Colonic mucosa (tissue), 4 donors: ENCODE measurements around the gene RND3. TPM values are rescaled to one million over a fixed set of nuclear protein-coding genes. Genes with fewer than 3 reads are reported as not detected.

Source experiments
- DNase-seq: peaks from one replicate; pipeline ENCODE4 v3.0.0-alpha.2; 2020
- H3K27ac ChIP-seq: fragments of 200-600 bp; one replicate; pipeline ENCODE4 v1.8.0; 2021
- H3K27me3 ChIP-seq: fragments of 200-600 bp; one replicate; pipeline ENCODE4 v1.8.0; 2021
- H3K36me3 ChIP-seq: fragments of 200-600 bp; one replicate; pipeline ENCODE4 v1.8.0; 2021
- H3K4me1 ChIP-seq: fragments of 200-600 bp; one replicate; pipeline ENCODE4 v1.8.0; 2021; ENCODE audit warnings: mild to moderate bottlenecking
- H3K4me3 ChIP-seq: fragments of 200-600 bp; one replicate; pipeline ENCODE4 v1.8.0; 2021
- H3K9ac ChIP-seq, 2 donors: one replicate each; pipeline ENCODE4 v1.7.0; 2013; ENCODE audit warnings: control low read depth in 2 of 2, low read depth in 2 of 2, low read length in 2 of 2
- H3K9me3 ChIP-seq: fragments of 200-600 bp; one replicate; pipeline ENCODE4 v1.8.0; 2021
- CTCF ChIP-seq: fragments of 200-600 bp; IDR thresholded peaks from one replicate; pipeline ENCODE4 v1.8.0; 2022; ENCODE audit warnings: antibody characterized with exemption, mild to moderate bottlenecking
- intact Hi-C: fragments of 100-400 bp; cut with DNase I; formaldehyde crosslinking; loops from one replicate; pipeline ENCODE4 v1.14.1; 2022
- total RNA-seq, 2 donors: library from RNA; stranded (reverse); fragmentation: NEBNext Ultra II Directional in 1 of 2; extraction: Animal tissue kit (Norgen Biotek cat#: 25700) in 1 of 2; gene quantifications; one replicate each; pipeline ENCODE4 v1.2.1, GENCODE V29; 2021
- donor health status: healthy.
- donor health status: DM: no; HTN: no; CAD: no.
- donor health status: DM: no; HTN: no; CAD: no.

RND3 gene
- 10 to 100 TPM; 26.8 to 57.1 TPM for total RNA-seq

- peak; percentile 74 for TF ChIP-seq CTCF
- H3K9ac ChIP-seq: peak within 1 kb of the TSS; percentile 68 to 98
These were observed at the start of gene RND3 for GRCh38 chr2:150487537-150488429. Gene RND3 (minus strand): TSS chr2:150487667. CDS start chr2:150487417, 250 bp downstream.

GRCh38 chr2:150535176-150535575 is 47.7 kb upstream of the RND3 start:
- Histone ChIP-seq H3K27me3 (no peaks in the 10 kb centered on the region), H3K4me3 (no peak overlapping the region), H3K4me1 (no peaks in the 10 kb centered on the region), H3K9ac (no peak overlapping the region), H3K36me3 (no peaks in the 10 kb centered on the region), H3K9me3 (no peaks in the 10 kb centered on the region), H3K27ac (no peak overlapping the region)
- no peak for TF ChIP-seq CTCF
- intact Hi-C loops: no loop called here
- DNase-seq: no peak

More at GRCh38 chr2:150487537-150488429, at the start of gene RND3:
- Histone ChIP-seq H3K4me1 (peaks cover 6% of the 10 kb centered on the region), H3K27me3 (no peaks in the 10 kb centered on the region), H3K27ac (peak within 1 kb of the TSS; percentile 92), H3K4me3 (peak within 1 kb of the TSS; percentile 62), H3K9me3 (no peaks in the 10 kb centered on the region), H3K36me3 (no peaks in the 10 kb centered on the region)
- intact Hi-C loops: loop anchor here (5.0 kb wide), 1 partner anchor 890 kb away; no protein-coding TSS in a partner anchor
- peak; percentile 98 for DNase-seq

GRCh38 chr2:150532879-150533278 is 45.4 kb upstream of the RND3 start:
- Histone ChIP-seq H3K4me1 (no peaks in the 10 kb centered on the region), H3K36me3 (no peaks in the 10 kb centered on the region), H3K9me3 (no peaks in the 10 kb centered on the region), H3K27me3 (no peaks in the 10 kb centered on the region), H3K4me3 (no peak overlapping the region), H3K9ac (no peak overlapping the region), H3K27ac (no peak overlapping the region)
- DNase-seq: no peak
- intact Hi-C loops: no loop called here
- no peak for TF ChIP-seq CTCF

GRCh38 chr2:150532020-150532419 is 44.6 kb upstream of the RND3 start:
- H3K36me3 ChIP-seq: no peaks in the 10 kb centered on the region
- H3K27ac ChIP-seq: no peak overlapping the region
- intact Hi-C loops: no loop called here
- H3K27me3 ChIP-seq: no peaks in the 10 kb centered on the region
- no peak overlapping the region for H3K9ac ChIP-seq
- no peak for DNase-seq
- TF ChIP-seq CTCF: no peak
- no peak overlapping the region for H3K4me3 ChIP-seq
- no peaks in the 10 kb centered on the region for H3K4me1 ChIP-seq
- no peaks in the 10 kb centered on the region for H3K9me3 ChIP-seq

GRCh38 chr2:150531591-150531990 is 44.1 kb upstream of the RND3 start:
- H3K36me3 ChIP-seq: no peaks in the 10 kb centered on the region
- no peaks in the 10 kb centered on the region for H3K27me3 ChIP-seq
- no peaks in the 10 kb centered on the region for H3K9me3 ChIP-seq
- no peak overlapping the region for H3K9ac ChIP-seq
- no peak for TF ChIP-seq CTCF
- no peaks in the 10 kb centered on the region for H3K4me1 ChIP-seq
- H3K27ac ChIP-seq: no peak overlapping the region
- H3K4me3 ChIP-seq: no peak overlapping the region
- intact Hi-C loops: no loop called here
- no peak for DNase-seq
